Measurements from ENCODE around the gene TRAT1.

Gene TRAT1

GRCh38 chr3:108830991-108831614 is 8.5 kb downstream of the TRAT1 start:
- H3K27ac ChIP-seq, result no peak overlapping the region
- TF ChIP-seq CTCF (conservative IDR thresholded peaks at IDR 0.05) (no peak), ZFX (IDR thresholded peaks at IDR 0.05) (no peak)

GRCh38 chr3:108833611-108834010 is 11.0 kb downstream of the TRAT1 start:
- H3K27ac ChIP-seq, result no peak overlapping the region
- TF ChIP-seq ZFX (IDR thresholded peaks at IDR 0.05), result no peak
- TF ChIP-seq CTCF (conservative IDR thresholded peaks at IDR 0.05), result no peak

GRCh38 chr3:108834551-108834950 is 12.0 kb downstream of the TRAT1 start:
- TF ChIP-seq ZFX (IDR thresholded peaks at IDR 0.05) (no peak), CTCF (conservative IDR thresholded peaks at IDR 0.05) (no peak)
- no peak overlapping the region for H3K27ac ChIP-seq

DNA sequence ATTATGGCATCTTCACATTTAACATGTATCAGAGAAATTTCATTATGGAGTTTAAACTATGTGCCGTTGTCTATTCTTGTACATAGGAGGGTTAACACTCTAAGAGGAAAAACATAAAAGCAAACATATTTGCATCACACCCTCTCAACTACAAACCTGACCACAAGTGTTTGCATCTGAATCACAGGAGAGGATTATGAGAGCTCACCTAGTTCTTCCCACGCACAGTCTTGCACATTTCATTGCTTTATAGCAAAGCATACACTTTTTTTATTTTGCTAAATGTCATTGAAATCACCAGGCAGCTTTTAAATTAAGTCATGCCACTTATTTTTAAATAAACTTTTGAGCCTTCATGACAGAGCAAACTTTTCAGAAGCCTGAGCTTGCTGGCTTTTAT is 12.5 kb downstream of the TRAT1 start:
- TF ChIP-seq ZFX (IDR thresholded peaks at IDR 0.05), result no peak
- no peak for TF ChIP-seq CTCF (conservative IDR thresholded peaks at IDR 0.05)
- H3K27ac ChIP-seq, result no peak overlapping the region

GRCh38 chr3:108838436-108838835 is 15.8 kb downstream of the TRAT1 start:
- TF ChIP-seq CTCF (conservative IDR thresholded peaks at IDR 0.05), result no peak
- TF ChIP-seq ZFX (IDR thresholded peaks at IDR 0.05), result no peak
- no peak overlapping the region for H3K27ac ChIP-seq

DNA sequence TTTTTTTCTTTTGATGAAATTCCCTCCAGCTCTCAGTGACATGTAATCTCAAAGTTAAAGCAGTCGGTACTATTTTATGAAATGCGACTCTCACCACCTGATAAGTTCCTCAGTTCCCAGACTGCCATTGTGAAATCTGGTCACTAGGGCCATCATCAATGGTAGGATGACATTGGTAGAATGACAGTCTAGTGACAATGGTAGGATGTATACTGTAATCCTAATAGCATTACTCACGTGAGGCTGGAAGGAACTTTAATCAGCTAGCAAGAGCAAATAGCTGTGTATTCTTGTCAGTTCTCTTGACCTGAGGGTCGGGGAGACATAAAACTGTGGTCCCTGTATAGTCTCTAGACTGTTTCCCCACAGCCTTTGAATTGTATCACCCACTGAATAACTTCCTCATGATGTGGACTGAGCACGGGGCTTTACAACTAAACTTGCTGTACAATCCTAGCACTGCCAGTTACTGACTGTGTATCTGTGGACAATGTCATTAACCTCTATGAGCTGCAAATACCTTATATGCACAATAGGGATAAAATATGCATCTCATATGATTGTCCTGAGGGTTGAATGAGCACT is 23.2 kb downstream of the TRAT1 start:
- TF ChIP-seq ZFX (IDR thresholded peaks at IDR 0.05) (no peak), CTCF (conservative IDR thresholded peaks at IDR 0.05) (no peak)
- no peak overlapping the region for H3K27ac ChIP-seq

DNA sequence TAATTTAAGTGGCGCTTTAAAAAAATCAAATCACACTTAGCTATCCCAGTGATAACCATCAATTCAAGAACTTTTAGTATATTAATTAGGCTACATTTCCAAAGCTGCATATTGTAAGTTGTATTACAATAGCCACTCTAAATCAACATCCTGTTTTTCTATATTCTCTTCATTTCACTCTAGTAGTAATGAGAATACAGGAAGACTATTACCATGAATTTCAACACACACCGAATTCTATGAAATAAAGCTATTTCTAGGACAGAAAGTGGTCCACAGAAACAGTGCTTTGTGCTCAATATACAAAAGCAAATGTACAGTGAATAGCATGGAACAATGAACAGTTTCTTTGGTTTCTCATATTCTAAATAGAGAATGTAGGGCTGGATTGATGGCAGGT is 24.6 kb downstream of the TRAT1 start:
- H3K27ac ChIP-seq, result no peak overlapping the region
- TF ChIP-seq ZFX (IDR thresholded peaks at IDR 0.05), result no peak
- TF ChIP-seq CTCF (conservative IDR thresholded peaks at IDR 0.05), result no peak

Data from C4-2B (cell line).